H1 (cell line): ENCODE results near the gene NR1I2. TPM values are rescaled to one million over a fixed set of nuclear protein-coding genes. Genes with fewer than 3 reads are reported as not detected.

Experiments used
- CTCF ChIA-PET: fragments of 300-600 bp; sonication (Branson Sonifier 250); formaldehyde crosslinking; loops from one replicate; lab custom pipeline; 2021; ENCODE audit not compliant: partially characterized antibody; lab: Charles Lee
- POLR2A ChIA-PET: fragments of 300-600 bp; sonication (Branson Sonifier 250); formaldehyde crosslinking; loops from one replicate; lab custom pipeline; 2021; ENCODE audit warnings: inconsistent platforms; ENCODE audit not compliant: partially characterized antibody; lab: Charles Lee
- DNase-seq, 2 experiments: peaks; one replicate each; pipeline versions ENCODE4 v3.0.0 to v3.0.0-alpha.2; 2010 to 2022; ENCODE audit warnings: low spot score in 2 of 2, low read depth in 1 of 2, mixed read lengths in 1 of 2
- FAIRE-seq: peaks from 2 replicates; lab custom pipeline; 2011; peaks lifted over from hg19 to GRCh38; lab: Jason Lieb, UNC
- H2AFZ ChIP-seq: 2 replicates; pipeline ENCODE4 v1.8.1; 2012; ENCODE audit warnings: low read length, inconsistent platforms
- H2AK5ac ChIP-seq: 2 replicates; pipeline ENCODE4 v1.6.1; 2013; ENCODE audit warnings: low read depth, low read length
- H2BK120ac ChIP-seq: replicated peaks from 2 replicates; pipeline ENCODE3; 2013; ENCODE audit warnings: low read depth, low read length, inconsistent platforms
- H2BK12ac ChIP-seq: 2 replicates; pipeline ENCODE4 v1.6.1; 2013; ENCODE audit warnings: low read depth, low read length
- H2BK15ac ChIP-seq: 2 replicates; pipeline ENCODE4 v1.6.1; 2013; ENCODE audit warnings: low read length
- H2BK20ac ChIP-seq: 2 replicates; pipeline ENCODE4 v1.6.1; 2013; ENCODE audit warnings: low read length
- H2BK5ac ChIP-seq: 2 replicates; pipeline ENCODE4 v1.6.1; 2013; ENCODE audit warnings: low read depth, low read length
- H3K14ac ChIP-seq: 2 replicates; pipeline ENCODE4 v1.6.1; 2013; ENCODE audit warnings: inconsistent platforms; ENCODE audit not compliant: insufficient read length
- H3K18ac ChIP-seq: 2 replicates; pipeline ENCODE4 v1.6.1; 2013; ENCODE audit warnings: low read length; ENCODE audit errors: extremely low read depth
- H3K23ac ChIP-seq: 2 replicates; pipeline ENCODE4 v1.6.1; 2013; ENCODE audit warnings: inconsistent platforms; ENCODE audit not compliant: insufficient read length
- H3K23me2 ChIP-seq: 2 replicates; pipeline ENCODE4 v1.6.1; 2013; ENCODE audit warnings: low read depth, low read length
- H3K27ac ChIP-seq: 2 replicates; pipeline ENCODE4 v1.6.1; 2011; ENCODE audit warnings: low read depth, low read length, inconsistent platforms
- H3K27me3 ChIP-seq, 4 experiments: replicated peaks in 1 of 4; 1 replicate in 1 of 4; 2 replicates in 3 of 4; pipeline versions ENCODE4 v1.6.1 to v1.8.1; 2011 to 2013; ENCODE audit warnings: low read length in 3 of 4, mild to moderate bottlenecking in 3 of 4, inconsistent platforms in 2 of 4, mixed read lengths in 2 of 4, moderate library complexity in 1 of 4; ENCODE audit not compliant: control insufficient read depth in 3 of 4, insufficient read depth in 3 of 4; ENCODE audit errors: extremely low read depth in 1 of 4
- H3K36me3 ChIP-seq, 4 experiments: 2 replicates each; pipeline versions ENCODE4 v1.6.1 to v1.8.1; 2011 to 2013; ENCODE audit warnings: mild to moderate bottlenecking in 4 of 4, low read length in 3 of 4, moderate library complexity in 2 of 4, control low read depth in 1 of 4, inconsistent platforms in 1 of 4; ENCODE audit not compliant: insufficient read depth in 4 of 4, control insufficient read depth in 2 of 4
- H3K4ac ChIP-seq: replicated peaks from 2 replicates; pipeline ENCODE3; 2013; ENCODE audit warnings: low read length, low read depth, mixed read lengths, inconsistent platforms; ENCODE audit not compliant: insufficient read length
- H3K4me1 ChIP-seq, 4 experiments: replicated peaks in 1 of 4; 1 replicate in 1 of 4; 2 replicates in 3 of 4; pipeline versions ENCODE4 v1.6.1 to v1.8.1; 2011 to 2013; ENCODE audit warnings: low read length in 3 of 4, inconsistent platforms in 2 of 4, mixed read lengths in 1 of 4; ENCODE audit not compliant: insufficient read depth in 4 of 4, control insufficient read depth in 3 of 4
- H3K4me2 ChIP-seq, 2 experiments: 2 replicates each; pipeline versions ENCODE4 v1.6.1 to v1.8.1; 2011 to 2013; ENCODE audit warnings: low read depth in 2 of 2, low read length in 2 of 2, control low read depth in 1 of 2, inconsistent platforms in 1 of 2, mild to moderate bottlenecking in 1 of 2; ENCODE audit not compliant: insufficient read depth in 1 of 2
- H3K4me3 ChIP-seq, 4 experiments: fragments of 200-600, 300-600 bp in 1 of 4; sonication (generic), shearing (Covaris generic), sonication (Bioruptor Twin) in 1 of 4; 2 replicates each; pipeline versions ENCODE4 v1.5.1 to v1.8.1; 2011 to 2016; ENCODE audit warnings: low read length in 4 of 4, low read depth in 3 of 4, control low read depth in 2 of 4, inconsistent platforms in 2 of 4, mild to moderate bottlenecking in 2 of 4, mixed read lengths in 1 of 4, moderate library complexity in 1 of 4; ENCODE audit not compliant: insufficient read depth in 2 of 4; ENCODE audit errors: extremely low read depth in 1 of 4
- H3K56ac ChIP-seq: replicated peaks from 2 replicates; pipeline ENCODE3; 2013; ENCODE audit warnings: low read depth, mild to moderate bottlenecking, mixed read lengths, low read length, inconsistent platforms; ENCODE audit not compliant: insufficient read length
- H3K79me1 ChIP-seq: 2 replicates; pipeline ENCODE4 v1.6.1; 2013; ENCODE audit warnings: low read depth, low read length, control low read depth
- H3K79me2 ChIP-seq, 2 experiments: 2 replicates each; pipeline versions ENCODE4 v1.6.1 to v1.8.1; 2012 to 2013; ENCODE audit warnings: low read length in 2 of 2, mild to moderate bottlenecking in 2 of 2, inconsistent platforms in 1 of 2; ENCODE audit not compliant: insufficient read depth in 2 of 2, control insufficient read depth in 1 of 2
- H3K9ac ChIP-seq, 4 experiments: replicated peaks in 1 of 4; 1 replicate in 1 of 4; 2 replicates in 3 of 4; pipeline versions ENCODE4 v1.6.1 to v1.8.1; 2011 to 2013; ENCODE audit warnings: low read depth in 3 of 4, low read length in 3 of 4, control low read depth in 2 of 4, mild to moderate bottlenecking in 2 of 4, moderate library complexity in 2 of 4, inconsistent platforms in 1 of 4; ENCODE audit errors: extremely low read depth in 1 of 4
- H3K9me3 ChIP-seq, 2 experiments: 2 replicates each; pipeline versions ENCODE4 v1.6.1 to v1.8.1; 2012 to 2013; ENCODE audit warnings: mild to moderate bottlenecking in 2 of 2, moderate library complexity in 2 of 2, control low read depth in 1 of 2, inconsistent platforms in 1 of 2, low read depth in 1 of 2, low read length in 1 of 2, mixed read lengths in 1 of 2; ENCODE audit not compliant: insufficient read depth in 2 of 2
- H4K20me1 ChIP-seq, 2 experiments: replicated peaks in 1 of 2; 2 replicates each; pipeline versions ENCODE3 to v1.8.1; 2011 to 2013; ENCODE audit warnings: inconsistent platforms in 2 of 2, low read length in 2 of 2, mild to moderate bottlenecking in 1 of 2; ENCODE audit not compliant: insufficient read depth in 2 of 2, control insufficient read depth in 1 of 2
- H4K5ac ChIP-seq: 2 replicates; pipeline ENCODE4 v1.6.1; 2013; ENCODE audit warnings: low read length, low read depth, mixed read lengths, inconsistent platforms; ENCODE audit not compliant: insufficient read length
- H4K8ac ChIP-seq: 2 replicates; pipeline ENCODE4 v1.8.0; 2013; ENCODE audit warnings: mild to moderate bottlenecking, moderate library complexity, low read length, inconsistent platforms; ENCODE audit not compliant: insufficient read depth; ENCODE audit errors: extremely low read depth
- H4K91ac ChIP-seq: replicated peaks from 2 replicates; pipeline ENCODE3; 2013; ENCODE audit warnings: low read length, mixed read lengths, inconsistent platforms; ENCODE audit not compliant: insufficient read length
- GTF2F1 ChIP-seq: IDR thresholded peaks from 2 replicates; pipeline ENCODE4 v1.6.1; 2012; ENCODE audit warnings: low read depth, low read length, improper control_type of control experiment, borderline replicate concordance
- MAFK ChIP-seq: IDR thresholded peaks from 2 replicates; pipeline ENCODE4 v1.6.1; 2012; ENCODE audit warnings: low read depth, mild to moderate bottlenecking, improper control_type of control experiment, low read length
- TAF7 ChIP-seq: optimal IDR thresholded peaks from 2 replicates; pipeline ENCODE3; 2011; ENCODE audit warnings: low read depth, mild to moderate bottlenecking, inconsistent platforms, low read length, moderate library complexity, borderline replicate concordance
- WGBS, 2 experiments: shearing (Covaris generic) in 1 of 2; methylation state at CpG; one replicate each; pipeline versions ENCODE4 v1.1.6 to v1.1.7; 2013 to 2015; ENCODE audit warnings: low lambda C conversion rate in 2 of 2, mixed read lengths in 2 of 2, inconsistent platforms in 1 of 2, low coverage in 1 of 2, missing lambda C conversion rate in 1 of 2; ENCODE audit not compliant: insufficient replicate concordance in 2 of 2, insufficient coverage in 1 of 2, insufficient read length in 1 of 2; ENCODE audit errors: extremely low coverage in 1 of 2, missing lambda C conversion rate in 1 of 2; 5-methylcytosine and 5-hydroxymethylcytosine counted together
- polyA plus RNA-seq, 7 experiments: library from polyadenylated mRNA; depleted of rRNA in 3 of 7; stranded (reverse) in 5 of 7; unstranded in 2 of 7; fragments of >200 nt in 5 of 7; fragments of 200-250 nt in 2 of 7; gene quantifications; 1 replicate in 5 of 7; 2 replicates in 1 of 7; 4 replicates in 1 of 7; pipeline versions ENCODE4 v1.2.1 to v1.2.3, GENCODE V29; 2011 to 2013; ENCODE audit warnings: missing spikeins in 2 of 7, mixed read lengths in 2 of 7
- total RNA-seq: library from RNA; stranded (reverse); fragmentation: NEBNext Ultra II Directional; extraction: Animal tissue kit (Norgen Biotek cat#: 25700); gene quantifications from 2 replicates; pipeline ENCODE4 v1.2.1, GENCODE V29; 2021

NR1I2 gene
- total and polyA plus RNA-seq, 2 of the 8 experiments (the other 6 are each of a cell fraction or from before 2014, with no cell fraction given), result 0.28 to 1.8 TPM

DNA sequence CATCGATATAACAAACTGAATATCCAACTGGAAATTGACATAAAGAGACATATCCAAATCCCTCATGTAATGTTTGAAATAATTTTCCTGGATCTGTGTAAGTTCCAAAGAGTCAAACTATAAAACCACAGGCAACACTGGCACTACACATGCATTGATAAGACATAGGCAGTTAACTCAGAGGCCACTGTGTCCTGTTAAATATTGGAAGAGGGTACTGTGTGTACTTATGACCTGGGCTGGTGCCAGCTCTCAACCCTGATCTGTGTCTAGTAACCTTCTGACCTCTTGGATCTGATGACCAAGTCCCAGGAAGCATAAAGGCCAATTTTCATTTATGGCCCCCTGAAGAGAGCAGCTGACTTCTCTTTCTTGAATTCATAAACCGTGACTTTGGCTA lies 4.5 kb downstream of the NR1I2 start:
- 90% methylated on average over 2 of the region's 2 CpGs; no CpG with 5 or more reads in 1 of the 2 experiments for WGBS, 2 experiments
- Histone ChIP-seq H3K23me2 (no peaks in the 10 kb centered on the region), H2BK15ac (no peak overlapping the region), H4K8ac (no peak overlapping the region), H4K5ac (no peak overlapping the region), H3K4me1 (no peaks in the 10 kb centered on the region), H3K36me3 (no peaks in the 10 kb centered on the region), H3K56ac (no peak overlapping the region), H3K79me1 (no peaks in the 10 kb centered on the region), H2AFZ (no peak overlapping the region), H3K79me2 (no peaks in the 10 kb centered on the region), H2BK5ac (no peak overlapping the region), H2BK12ac (no peak overlapping the region), H2BK120ac (no peak overlapping the region), H3K4me3 (no peak overlapping the region), H3K4me2 (no peak overlapping the region), H3K18ac (no peak overlapping the region), H3K14ac (no peak overlapping the region), H3K27ac (no peak overlapping the region), H3K23ac (no peak overlapping the region), H3K9me3 (no peaks in the 10 kb centered on the region), H4K20me1 (no peaks in the 10 kb centered on the region), H3K4ac (no peak overlapping the region), H2BK20ac (no peak overlapping the region), H2AK5ac (no peak overlapping the region), H3K27me3 (no peaks in the 10 kb centered on the region), H4K91ac (no peak overlapping the region), H3K9ac (no peak overlapping the region)
- ChIA-PET CTCF (no interaction called here), POLR2A (no interaction called here)
- no peak for DNase-seq
- FAIRE-seq, result no peak
- TF ChIP-seq TAF7 (no peak), GTF2F1 (no peak), MAFK (no peak)
